Activated naive CD4-positive, alpha-beta T cell treated with Interleukin-2 at 50 U/mL for 16 hours (primary cell): Measurements from ENCODE around the gene KIAA1217.

Source experiments
- DNase-seq: peaks from one replicate; pipeline ENCODE4 v3.0.0-alpha.2; 2020

Gene KIAA1217

DNA sequence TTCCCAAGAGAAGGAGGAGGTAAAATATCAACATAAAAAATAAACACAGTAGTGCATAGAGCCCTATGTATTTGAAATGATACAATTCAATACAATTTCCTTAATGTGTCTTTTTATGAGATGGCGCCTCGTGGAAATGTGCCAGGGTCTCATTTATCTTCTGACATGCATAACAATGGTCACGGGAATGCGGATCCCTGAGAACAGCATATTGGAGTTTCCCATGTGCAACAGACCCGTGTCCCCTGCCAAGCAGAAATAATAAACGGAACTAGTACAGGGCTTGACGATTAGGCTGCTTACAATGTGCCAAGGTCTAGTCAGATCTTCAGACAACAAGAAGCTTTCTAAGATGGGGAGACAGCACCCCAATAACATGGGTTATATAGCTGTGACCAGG, 296.8 kb downstream of the KIAA1217 start:
- DNase-seq: no peak

DNA sequence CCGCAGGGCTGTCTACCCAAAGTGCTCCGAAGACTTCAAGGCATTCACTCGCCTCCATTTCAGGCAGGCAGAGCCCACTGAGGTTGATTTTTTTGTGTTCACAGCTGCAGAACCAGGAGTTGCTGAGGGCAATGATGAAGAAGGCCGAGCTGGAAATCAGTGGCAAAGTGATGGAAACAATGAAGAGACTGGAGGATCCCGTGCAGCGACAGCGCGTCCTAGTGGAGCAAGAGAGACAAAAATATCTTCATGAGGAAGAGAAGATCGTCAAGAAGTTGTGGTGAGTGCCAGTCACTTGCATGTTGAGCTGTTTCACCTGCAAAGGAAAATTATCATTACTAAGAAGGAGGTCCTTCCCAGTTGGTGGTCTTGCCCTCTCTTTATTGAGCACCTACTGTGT, 304.2 kb downstream of the KIAA1217 start:
- no peak for DNase-seq

- no peak for DNase-seq
Measured at GRCh38 chr10:24515481-24515880, 306.5 kb downstream of the KIAA1217 start.

DNA sequence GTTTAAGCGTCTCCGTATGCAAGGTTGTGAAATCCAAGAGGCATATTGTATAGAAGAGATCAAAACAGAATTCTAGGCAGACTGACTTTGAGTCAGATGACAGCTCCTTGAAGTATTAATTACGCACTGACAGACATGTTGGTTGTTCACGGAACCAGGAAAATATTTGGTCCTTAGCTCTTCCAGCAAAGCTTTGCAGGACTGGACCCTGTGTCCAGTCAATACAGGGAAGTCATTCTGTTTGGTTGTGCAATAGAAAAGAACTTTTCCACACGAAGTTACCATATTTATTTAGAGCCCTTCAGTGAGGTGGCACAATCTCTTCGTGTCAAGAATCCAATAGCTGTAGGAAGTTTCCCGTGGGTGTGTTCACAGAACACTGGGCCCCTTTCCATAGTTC, 309.5 kb downstream of the KIAA1217 start:
- no peak for DNase-seq

DNA sequence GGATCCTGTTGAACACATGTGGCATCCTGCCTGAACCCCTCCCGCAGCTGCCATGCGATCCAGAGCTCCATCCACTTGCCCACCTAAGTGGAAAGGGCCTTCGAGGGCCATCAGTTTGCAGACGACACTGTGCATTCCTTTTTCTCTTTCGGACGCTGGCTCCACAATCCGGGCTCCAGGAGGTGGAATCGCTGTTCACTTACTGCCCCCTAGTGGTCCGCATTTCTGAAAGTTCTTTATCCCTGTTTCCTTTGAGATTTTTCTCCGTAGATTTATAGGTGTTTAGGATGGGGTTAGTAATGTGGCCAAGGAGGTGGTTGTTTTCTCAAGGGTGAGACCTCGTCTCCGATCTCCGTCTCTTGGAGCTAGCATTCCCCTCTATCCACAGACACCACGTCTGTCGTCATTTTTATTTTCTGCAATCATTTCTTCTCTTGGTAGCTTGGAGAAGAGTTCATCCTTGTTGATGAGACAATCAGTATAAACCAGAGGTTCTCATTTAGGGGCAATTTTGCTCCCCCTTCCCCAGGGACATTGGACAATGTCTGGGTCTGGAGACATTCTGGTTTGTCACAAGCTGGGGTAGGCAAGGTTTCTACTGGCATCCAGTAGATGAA, 310.2 kb downstream of the KIAA1217 start:
- DNase-seq: peak; percentile 19

GRCh38 chr10:24519950-24520349, 311.0 kb downstream of the KIAA1217 start:
- peak; percentile 12 for DNase-seq

DNA sequence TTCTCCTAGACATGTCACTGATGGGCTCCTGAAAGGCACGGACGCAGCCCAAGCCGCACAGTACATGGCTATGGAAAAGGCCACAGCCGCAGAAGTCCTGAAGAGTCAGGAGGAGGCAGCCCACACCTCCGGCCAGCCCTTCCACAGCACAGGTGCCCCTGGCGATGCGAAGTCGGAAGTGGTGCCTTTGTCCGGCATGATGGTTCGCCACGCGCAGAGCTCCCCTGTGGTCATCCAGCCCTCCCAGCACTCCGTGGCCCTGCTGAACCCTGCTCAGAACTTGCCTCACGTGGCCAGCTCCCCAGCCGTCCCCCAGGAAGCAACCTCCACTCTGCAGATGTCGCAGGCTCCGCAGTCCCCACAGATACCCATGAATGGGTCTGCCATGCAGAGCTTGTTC, 315.4 kb downstream of the KIAA1217 start:
- DNase-seq: no peak

DNA sequence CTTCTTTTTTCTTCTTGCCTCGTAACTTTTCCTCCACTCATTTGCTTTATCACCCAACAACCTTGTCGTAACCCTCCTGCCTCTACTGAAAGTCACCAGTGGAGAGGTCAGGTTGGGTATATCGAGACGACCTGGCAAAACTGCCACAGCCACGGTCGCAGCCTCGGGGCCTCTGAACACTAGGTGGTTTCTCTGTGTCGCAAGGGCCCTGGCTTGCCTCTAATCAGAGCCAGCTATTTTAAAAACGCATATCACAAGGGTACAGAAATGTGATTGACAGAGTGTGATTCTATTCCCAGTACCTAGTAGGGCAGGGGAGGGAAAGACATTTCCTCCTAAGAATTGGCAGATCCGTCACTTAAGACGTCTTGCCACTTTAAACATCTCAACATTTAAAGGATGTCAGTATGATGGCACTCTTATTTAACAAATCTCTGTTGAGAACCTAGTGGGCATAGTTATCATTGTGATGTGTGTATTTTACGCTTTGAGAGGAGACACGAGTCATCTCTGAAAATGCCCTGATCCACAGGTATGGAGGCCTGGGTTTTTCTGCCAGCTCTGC, 317.2 kb downstream of the KIAA1217 start:
- DNase-seq: no peak

DNA sequence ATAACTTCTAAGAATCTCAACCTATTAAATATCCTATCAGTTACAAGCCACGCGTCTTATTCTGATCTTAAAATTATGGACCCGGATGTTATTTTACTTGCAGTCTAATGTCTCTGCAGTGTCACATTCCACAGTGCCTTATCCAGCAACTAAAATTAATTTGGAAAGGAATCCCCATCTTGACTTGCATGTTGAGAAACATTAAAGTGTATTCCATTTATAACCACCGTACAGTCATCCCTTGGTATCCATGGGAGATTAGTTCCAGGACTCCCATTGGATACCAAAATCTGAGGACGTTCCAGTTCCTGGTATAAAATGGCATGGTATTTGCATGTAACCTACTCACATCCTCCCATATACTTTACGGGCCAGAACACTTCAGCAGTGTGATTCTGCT, 320.0 kb downstream of the KIAA1217 start:
- DNase-seq: no peak

DNA sequence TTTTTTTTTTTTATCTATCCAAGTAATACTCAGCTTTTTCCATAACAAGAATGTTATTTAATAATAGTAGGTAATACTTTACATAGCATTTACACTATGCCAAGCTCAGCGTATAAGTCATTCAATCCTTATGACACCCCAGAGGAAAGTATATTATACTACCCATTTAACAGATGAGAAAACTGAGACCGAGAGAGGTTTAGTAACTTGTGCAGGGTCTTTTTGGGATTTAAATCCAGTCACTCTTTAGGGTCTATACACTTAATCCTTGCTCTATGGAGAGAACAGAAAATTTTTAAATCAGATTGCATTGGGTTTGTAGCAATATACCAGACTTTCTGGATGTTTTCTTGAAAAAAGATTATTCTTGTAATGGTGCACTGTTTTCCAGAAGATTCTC, 322.5 kb downstream of the KIAA1217 start:
- DNase-seq: no peak

DNA sequence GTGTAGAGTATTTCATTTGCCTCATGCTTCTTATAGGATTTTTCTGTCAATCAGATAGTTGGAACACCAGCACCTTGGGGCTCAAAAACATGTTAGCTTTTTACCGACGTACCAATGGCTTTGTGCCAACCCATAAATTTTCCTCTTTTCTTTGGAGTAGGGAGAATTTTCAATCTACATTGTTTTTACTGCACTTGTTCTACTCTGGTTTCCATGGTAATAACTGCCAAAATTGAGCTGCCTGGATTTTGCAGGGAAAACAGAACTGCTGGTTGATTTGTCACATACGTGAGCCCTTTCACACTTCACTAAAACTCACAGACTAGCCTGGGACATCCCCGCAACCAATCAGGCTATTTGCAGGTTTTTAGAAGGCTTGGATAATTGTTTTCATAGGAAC, 325.0 kb downstream of the KIAA1217 start:
- no peak for DNase-seq

DNA sequence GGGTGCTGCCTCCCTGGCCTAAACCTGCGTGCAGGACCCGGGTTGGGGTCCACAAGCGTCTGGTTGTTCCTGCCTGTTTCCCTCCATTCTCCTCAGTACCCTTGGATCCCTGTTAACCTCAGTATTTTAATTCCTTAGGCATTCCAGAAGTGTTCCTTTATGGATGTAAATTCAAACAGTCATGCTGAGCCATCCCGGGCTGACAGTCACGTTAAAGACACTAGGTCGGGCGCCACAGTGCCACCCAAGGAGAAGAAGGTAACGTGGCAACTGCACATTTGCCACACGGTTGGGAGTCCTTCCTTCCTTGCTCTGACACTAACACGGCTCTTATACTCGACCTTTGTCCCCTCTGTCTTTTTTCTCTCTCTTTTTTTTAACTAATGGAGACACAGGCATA, 327.7 kb downstream of the KIAA1217 start:
- DNase-seq: no peak

DNA sequence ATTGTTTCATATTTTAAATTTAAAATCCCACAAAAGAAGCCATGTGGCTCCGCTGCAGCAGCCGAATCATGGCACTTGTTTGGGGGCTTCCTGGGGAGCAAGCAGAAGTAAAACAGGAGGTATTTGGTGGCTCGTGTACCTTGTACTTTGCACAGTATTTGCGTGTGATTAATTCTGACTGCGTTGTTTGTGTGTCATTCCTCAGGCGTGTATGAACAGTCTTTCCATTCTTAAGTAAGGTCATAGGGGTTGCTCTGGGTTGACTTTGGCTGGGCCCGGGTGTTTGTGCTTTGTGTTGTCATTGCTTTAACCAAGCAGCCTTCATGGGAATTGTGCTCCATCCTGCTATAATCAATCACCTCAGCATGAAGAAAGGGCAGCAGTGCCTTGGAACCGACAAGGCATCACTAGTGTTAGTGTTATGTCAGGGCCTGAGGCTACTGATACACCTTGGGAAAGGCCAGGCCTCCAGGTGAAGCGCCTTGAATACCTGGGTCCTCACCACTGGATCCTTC, 332.4 kb downstream of the KIAA1217 start:
- no peak for DNase-seq

DNA sequence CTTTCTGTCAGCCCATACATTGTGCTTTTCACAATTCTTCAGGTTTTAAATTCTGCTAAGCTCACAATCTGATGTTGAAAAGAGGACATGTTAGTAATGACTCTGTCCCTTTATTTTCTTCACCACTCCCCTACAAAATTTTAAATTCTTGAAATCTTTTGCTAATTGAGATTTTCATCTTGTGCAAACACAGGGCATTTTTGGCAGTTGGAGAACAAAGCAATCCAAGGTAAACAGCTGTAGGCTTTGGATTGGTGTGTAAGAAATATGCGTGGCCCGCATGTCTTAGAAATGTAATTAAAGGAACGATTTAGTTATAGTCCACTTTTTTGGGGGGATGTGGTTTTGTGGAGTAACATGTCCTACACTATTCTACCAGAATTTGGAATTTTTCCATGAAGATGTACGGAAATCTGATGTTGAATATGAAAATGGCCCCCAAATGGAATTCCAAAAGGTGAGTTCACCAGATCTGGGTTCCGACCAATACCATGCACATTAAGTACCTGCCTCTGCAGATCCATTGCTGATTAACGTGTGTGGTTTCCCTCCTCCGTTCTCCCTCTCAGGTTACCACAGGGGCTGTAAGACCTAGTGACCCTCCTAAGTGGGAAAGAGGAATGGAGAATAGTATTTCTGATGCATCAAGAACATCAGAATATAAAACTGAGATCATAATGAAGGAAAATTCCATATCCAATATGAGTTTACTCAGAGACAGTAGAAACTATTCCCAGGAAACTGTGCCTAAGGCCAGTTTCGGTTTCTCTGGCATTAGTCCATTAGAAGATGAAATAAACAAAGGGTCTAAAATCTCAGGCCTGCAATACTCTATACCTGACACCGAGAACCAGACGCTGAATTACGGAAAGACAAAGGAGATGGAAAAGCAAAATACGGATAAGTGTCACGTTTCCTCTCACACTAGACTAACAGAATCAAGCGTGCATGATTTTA, 333.7 kb downstream of the KIAA1217 start:
- no peak for DNase-seq

- no peak for DNase-seq
Measured at GRCh38 chr10:24544776-24545175, 335.8 kb downstream of the KIAA1217 start.

DNA sequence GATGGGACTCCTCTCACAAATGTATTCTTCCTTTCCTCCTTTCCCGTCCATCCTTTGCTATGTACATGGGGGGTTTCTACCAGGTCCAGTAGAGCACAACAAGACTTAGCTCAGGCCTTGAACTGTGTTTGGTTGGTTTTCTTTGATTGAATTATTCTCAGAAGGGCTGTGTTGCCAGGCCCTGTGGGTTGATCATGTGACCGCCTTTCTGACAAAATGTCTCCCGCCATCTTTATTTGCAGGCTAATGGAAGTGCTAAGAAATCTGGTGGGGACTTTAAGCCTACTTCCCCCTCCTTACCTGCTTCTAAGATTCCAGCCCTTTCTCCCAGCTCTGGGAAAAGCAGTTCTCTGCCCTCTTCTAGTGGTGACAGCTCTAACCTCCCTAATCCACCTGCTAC, 336.6 kb downstream of the KIAA1217 start:
- DNase-seq: no peak

DNA sequence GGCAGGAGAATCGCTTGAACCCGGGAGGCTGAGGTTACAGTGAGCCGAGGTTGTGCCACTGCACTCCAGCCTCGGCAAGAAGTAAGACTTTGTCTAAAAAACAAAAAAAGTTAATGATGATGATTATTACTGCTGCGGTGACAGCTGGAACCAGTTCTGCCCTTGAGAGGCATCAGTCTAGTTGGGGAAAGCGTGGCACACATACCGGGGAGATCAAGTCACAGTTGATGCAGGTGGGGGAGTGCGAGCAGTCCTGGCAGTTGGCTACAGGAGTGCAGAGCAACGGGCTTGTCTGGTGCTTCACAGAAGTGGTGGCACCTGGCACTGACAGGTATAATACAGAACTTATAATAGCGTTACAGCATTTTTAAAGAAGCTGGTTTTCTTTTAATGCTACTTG, 341.7 kb downstream of the KIAA1217 start:
- no peak for DNase-seq

DNA sequence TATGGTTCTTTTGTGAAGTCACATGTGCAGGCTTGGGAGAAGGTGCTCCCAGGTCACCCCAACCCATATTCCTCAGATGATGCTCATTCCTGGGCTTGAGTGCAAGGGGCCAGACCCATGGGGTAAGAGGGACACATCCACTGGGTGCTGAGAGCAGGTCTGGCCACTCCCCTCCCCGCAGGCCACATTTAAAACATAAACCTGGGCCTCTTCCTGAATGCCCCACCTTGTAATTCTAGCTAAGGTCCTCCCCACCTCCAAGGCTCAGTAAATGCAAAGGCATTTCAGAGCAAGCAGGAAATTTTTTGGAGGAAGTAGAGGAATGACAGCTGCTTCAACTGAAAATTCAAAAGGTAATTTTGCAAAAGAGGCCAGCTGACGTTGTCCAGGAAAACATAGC, 342.2 kb downstream of the KIAA1217 start:
- no peak for DNase-seq

DNA sequence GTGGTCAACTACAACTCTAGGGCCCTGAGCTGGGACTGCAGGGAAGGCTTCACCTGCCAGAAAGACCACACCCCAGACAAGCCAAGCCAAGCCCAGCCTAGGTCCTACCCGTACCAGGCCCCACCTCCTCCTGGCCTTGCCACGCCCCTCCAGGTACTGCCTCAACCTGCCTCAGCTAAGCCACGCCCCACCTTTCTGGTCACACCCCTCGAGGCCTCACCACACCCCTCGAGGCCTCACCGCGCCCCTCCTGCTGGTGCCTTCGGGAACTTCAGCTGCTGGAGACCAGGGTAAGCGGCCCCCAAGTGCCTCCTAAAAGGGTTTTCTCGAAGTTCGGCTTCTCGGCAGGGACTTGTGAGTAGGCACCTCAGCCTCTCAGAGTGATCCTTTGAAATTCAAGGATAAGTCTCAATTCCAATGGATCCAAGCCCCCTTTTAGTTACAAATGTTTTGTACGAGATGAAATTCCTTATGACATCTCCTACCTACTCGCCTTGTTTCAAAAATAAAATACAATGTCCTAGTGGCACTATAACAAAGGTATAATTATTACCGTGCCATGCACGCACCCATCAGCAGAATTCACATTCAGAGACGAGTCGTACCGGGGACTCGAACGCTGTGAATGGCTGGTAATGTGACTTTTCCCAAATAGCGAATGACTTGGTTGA, 343.5 kb downstream of the KIAA1217 start:
- no peak for DNase-seq

DNA sequence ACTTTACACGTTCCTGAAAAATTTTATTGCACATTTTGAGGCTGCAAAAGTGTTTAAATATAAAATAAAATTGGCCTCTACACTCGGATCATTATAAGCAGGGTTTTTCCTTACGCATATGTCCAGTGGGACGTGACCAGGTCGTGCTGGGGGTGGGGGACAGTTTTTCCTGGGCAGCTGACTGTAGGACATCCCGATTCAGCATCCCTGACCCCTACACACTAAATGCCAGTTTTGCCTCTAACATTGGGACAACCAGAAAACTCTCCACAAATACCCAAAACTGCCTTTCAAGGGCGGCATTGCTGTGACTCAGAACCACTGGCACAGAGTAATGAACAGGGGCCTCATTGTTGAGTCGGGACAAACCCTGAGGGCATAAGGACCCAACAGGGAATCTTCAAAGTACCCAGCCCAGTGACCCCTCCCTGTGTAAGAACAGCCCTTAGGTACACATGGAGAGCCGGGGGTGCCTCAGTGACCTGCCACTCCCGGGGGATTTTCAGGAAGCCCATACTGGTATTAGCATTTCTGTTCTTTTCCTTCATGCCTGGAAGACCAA, 344.2 kb downstream of the KIAA1217 start:
- DNase-seq: no peak

DNA sequence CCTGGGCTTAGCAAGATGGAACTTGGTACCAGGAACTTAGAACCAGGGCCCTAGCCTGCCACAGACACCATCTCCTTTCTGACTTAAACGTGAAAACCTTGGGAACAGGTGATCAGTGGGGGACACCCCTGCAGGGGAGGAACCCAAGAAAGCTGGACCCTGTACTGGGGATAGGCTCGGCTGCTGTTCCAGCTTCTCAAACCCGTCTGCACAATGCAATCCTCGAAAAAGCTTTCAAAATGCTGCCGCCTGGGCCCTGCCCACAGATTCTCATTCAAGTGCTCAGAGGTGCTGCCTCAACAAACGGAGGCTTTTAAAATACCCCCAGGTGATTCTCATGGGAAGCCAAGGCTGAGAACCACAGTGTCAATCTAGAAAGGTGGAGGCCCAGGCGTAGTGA, 345.1 kb downstream of the KIAA1217 start:
- no peak for DNase-seq

DNA sequence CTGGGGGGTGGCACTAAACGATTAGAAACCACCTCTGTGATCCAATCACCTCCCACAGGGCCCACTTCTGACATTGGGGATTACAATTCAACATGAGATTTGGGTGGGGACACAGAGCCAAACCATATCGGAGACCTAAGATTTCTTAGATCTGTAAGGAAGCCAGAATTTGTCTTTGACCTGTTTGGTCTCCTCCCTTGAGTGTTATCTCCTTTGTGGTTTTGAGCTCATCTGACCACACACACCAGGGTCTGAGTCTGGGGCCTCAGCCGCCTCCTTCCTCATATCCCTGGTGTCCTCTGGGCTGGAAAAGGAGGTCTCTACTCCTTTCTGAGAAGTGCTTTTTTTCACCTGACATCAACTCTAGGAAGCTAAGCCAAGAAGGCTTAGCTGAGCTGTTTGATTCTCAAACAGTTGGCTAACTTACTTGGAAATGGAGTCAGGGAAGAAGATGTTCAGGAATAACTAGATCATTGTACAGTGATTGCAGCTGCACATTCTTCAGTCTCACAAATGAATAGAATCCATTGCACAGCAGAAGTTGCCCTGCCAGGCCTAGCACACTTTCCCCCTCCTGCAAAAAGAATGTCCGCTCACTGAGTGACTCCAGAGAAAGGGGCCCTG, 347.3 kb downstream of the KIAA1217 start:
- DNase-seq: no peak
